ENCODE data around the gene EHD1. TPM values are rescaled to one million over a fixed set of nuclear protein-coding genes. Genes with fewer than 3 reads are reported as not detected.

Gene EHD1
- total RNA-seq, 4 donors from 2014 or later: 66.4 to 226 (median 94.8) TPM

- no peak for DNase-seq (ENCODE audit: low spot score)
- TF ChIP-seq CTCF (IDR thresholded peaks at IDR 0.05): no peak
Observed at GRCh38 chr11:64809781-64810241, 68.6 kb downstream of the EHD1 start.

GRCh38 chr11:64805481-64805880, 72.9 kb downstream of the EHD1 start:
- no peak for ATAC-seq (ENCODE audit: low FRiP score)
- no peak for TF ChIP-seq CTCF (IDR thresholded peaks at IDR 0.05)
- DNase-seq (ENCODE audit: low spot score): no peak

More at GRCh38 chr11:64809781-64810241, 68.6 kb downstream of the EHD1 start:
- ATAC-seq (ENCODE audit: low FRiP score): peak; percentile 34

GRCh38 chr11:64804346-64805210, 73.8 kb downstream of the EHD1 start:
- no peak for ATAC-seq (ENCODE audit: low FRiP score)
- no peak for TF ChIP-seq CTCF (IDR thresholded peaks at IDR 0.05)
- no peak for DNase-seq (ENCODE audit: low spot score)

- TF ChIP-seq CTCF (IDR thresholded peaks at IDR 0.05): no peak
- ATAC-seq (ENCODE audit: low FRiP score): peak; percentile 53
- DNase-seq (ENCODE audit: low spot score): no peak
Observed at GRCh38 chr11:64803846-64804345, 74.5 kb downstream of the EHD1 start.

- peak; percentile 80 for DNase-seq (ENCODE audit: low spot score)
- ATAC-seq (ENCODE audit: low FRiP score): peak; percentile 87
- no peak for TF ChIP-seq CTCF (IDR thresholded peaks at IDR 0.05)
Observed at GRCh38 chr11:64803158-64803845, 75.1 kb downstream of the EHD1 start, which contains the start of gene MAP4K2. Gene MAP4K2 (minus strand): TSS chr11:64803214. CDS start chr11:64803149, 65 bp downstream.

- ATAC-seq (ENCODE audit: low FRiP score) (no peak), DNase-seq (ENCODE audit: low spot score) (no peak)
- no peak for TF ChIP-seq CTCF (IDR thresholded peaks at IDR 0.05)
Observed at GRCh38 chr11:64802370-64803157, 75.9 kb downstream of the EHD1 start.

Data from omental fat pad (tissue), 4 donors.